GM21515 (cell line): ENCODE results near the gene AVPR1B.

Source experiments
- ATAC-seq: cut with Tn5 transposase; IDR thresholded peaks from one replicate; pipeline ENCODE4 v1.9.1; 2021; ENCODE audit not compliant: unreplicated experiment

AVPR1B gene

GRCh38 chr1:206117151-206117948 lies at the start of gene AVPR1B:
Gene AVPR1B, minus strand, starts transcription at chr1:206117388. Its CDS starts 498 bp downstream, at chr1:206116890.
- no peak for ATAC-seq

DNA sequence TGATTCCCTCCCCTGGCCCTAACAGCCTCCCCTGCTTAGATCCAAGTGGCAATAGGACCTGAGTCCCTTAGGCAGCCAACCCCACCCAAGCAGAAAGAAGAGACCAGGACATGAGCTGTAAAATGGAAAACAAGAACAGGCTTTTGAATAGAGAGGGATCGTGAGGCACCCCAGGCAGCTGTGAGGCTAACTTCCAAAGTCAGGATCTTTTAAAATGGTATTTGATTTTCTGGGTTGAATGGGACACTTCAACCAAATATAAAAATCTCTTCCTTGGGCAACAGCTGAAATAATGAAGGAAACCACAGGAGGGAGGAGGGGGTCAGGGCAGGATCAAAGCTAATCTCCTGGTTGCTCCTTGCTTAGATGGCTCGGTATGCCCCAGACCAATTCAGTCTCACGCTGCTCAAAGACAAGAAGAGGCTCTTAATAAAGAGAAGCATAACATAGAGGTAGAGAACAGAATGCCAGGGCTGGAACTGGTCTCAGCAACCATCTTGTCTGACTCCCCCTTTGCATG lies 28.6 kb upstream of the AVPR1B start:
- ATAC-seq: no peak

GRCh38 chr1:206144605-206145004 lies 27.4 kb upstream of the AVPR1B start:
- no peak for ATAC-seq

- no peak for ATAC-seq
These were observed 26.5 kb upstream of the AVPR1B start for GRCh38 chr1:206143537-206144172.

DNA sequence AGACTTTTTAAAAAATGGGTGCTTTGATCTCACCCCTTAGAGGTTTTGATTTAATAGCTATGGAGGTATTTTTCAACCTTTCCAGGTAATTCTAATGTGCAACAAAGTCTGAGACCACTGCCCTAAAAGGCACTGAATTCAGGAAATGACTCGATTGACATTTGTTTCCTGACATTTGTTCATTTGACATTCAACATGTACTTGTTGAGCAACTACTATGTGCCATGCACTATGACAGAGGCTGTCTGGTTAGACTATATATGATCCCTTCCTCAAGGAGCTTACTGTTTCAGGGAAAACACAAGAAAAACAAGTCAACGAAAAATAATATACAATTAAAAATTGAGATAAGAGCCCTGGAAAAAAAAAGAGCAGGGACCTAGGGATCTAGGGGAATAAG lies 25.6 kb upstream of the AVPR1B start:
- ATAC-seq: no peak

GRCh38 chr1:206142011-206142410 lies 24.8 kb upstream of the AVPR1B start:
- ATAC-seq: no peak

- no peak for ATAC-seq
These were observed 19.1 kb upstream of the AVPR1B start for GRCh38 chr1:206136241-206136640.

DNA sequence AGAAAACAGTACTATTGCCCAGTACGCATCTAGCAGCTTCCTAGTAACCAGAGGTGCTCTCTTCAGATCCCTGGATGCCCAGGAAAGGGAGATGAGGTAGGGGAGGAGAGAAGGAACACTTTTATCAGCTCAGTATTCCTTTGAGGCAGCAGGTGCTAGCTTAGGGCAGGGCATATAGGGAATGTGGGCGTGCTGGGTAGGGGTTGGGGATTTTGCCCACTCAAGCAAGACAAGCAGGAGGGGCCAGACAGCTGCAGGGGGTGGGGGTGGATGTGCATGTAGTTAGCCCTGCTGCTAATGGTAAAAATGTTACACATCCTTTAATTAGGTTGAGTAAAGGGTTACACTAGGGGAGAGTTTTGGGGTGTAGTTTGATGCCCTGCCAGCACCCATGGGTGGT lies 18.1 kb upstream of the AVPR1B start:
- no peak for ATAC-seq

DNA sequence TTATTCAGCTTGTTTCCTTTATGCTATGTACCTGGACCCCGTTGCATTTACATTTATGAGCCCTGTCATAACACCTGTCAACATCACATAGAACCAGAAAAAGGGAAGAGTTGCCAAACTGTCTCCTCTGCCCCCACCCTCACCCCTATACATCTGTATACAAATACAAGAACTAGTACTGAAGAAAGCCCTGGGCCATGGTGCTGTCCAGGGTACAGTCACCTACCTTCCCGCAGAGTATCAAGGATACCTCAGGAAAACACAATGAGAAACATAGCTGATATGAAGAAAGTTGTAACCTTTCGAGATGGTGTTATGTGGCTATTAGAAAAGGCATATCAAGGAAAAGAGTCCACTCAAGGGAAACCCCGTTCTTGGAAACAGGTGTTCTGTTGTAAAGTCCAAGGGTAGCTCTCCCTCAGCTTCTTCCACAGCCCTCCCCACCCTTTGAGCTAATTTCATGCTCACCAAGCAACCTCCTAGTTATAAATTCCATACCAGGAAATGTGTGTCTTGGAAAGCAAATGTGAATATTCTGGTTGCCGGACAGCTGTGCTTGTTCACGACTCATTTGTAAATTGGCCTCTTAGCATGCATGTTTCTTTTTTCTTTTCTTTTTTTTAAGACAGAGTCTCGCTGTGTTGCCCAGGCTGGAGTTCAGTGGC lies 16.7 kb upstream of the AVPR1B start:
- no peak for ATAC-seq

DNA sequence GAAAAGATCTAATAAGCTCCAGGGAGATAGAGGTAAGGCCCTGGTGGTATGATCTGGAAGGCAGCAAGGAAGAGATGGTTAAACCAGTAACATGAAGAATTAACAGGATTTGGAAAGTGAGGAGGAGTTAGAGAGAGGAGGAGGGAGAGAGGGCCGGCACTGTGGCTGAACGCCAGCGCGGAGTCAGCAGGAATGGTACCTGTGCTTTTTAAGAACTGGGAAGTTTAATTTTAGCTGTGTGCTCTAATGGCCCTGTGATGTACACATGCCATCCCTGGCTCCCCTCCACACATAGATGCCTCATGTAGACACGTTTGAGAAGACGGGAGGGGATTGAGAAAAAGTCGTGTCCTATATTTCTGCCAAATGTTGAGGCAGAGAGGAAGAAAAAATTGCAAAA lies 13.8 kb upstream of the AVPR1B start:
- no peak for ATAC-seq

GRCh38 chr1:206128196-206128595 lies 11.0 kb upstream of the AVPR1B start:
- ATAC-seq: no peak

DNA sequence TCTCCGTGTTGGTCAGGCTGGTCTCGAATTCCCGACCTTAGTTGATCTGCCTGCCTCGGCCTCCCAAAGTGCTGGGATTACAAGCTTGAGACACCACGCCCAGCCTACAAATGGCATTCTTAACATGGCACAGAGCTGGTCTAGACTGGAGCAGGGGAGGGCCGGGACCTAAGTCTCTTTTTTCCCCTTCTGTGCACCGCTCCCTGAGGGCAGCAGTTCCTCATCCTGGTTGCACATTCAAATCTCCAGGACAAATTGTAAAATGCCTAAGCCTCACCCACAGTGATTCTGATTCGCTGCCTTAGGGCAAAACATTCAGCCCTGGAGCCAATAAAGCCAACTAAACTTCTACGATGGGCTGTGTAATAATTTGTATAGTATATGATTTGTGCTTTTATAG lies 10.1 kb upstream of the AVPR1B start:
- no peak for ATAC-seq

- ATAC-seq: no peak
These were observed 8.2 kb upstream of the AVPR1B start for GRCh38 chr1:206125346-206125745.

GRCh38 chr1:206122686-206123085 lies 5.5 kb upstream of the AVPR1B start:
- ATAC-seq: no peak

DNA sequence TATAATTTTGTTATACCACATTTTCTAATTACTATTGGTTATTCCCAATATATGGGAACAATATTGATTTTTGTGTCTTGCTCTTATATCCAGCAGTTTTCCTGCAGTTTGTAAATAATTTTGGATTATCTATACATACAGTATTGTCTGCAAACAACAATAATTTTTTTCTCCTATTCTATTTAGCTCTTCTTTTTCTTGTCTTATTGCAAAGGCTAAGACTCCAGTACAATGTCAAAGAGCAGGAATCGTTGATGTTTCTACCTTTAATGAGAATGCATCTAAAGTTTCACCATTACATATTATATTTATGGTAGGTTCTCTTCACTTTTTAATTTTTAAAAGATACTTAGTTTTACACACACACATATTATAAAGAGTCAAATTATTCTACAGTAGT lies 4.1 kb upstream of the AVPR1B start:
- ATAC-seq: no peak

DNA sequence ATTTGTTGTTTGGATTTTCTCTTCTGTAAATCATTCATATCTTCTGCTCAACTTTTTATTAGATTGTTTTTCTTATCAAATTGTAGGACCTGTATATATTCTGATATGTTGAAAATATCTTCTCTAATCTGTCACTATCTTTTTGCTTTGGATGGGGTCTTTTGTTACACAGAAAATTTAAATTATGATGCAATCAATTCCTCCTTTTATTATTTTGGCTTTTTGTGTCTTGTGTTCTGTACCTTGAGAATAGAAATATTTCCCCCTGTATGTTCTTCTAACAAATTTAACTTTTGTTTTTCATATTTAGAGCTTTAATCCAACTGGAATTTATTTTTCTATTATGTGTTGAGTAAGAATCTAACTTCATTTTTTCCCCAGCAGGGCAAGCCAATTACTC lies 3.2 kb upstream of the AVPR1B start:
- no peak for ATAC-seq

DNA sequence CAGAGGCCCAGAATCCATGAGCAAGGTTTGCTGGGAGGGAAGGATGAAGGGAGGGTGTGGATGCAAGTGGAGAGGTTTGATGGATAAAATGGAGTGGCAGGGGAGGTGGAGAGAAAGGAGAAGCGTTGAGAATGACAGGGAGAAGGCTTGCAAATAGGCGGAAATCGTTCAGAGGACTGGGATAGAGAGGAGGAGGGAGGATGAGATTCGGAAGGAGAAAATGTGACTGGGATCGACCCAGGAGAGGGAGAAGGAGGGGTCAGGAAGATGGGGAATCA lies 376 bp downstream of the AVPR1B start:
- no peak for ATAC-seq

- ATAC-seq: no peak
These were observed 856 bp downstream of the AVPR1B start for GRCh38 chr1:206116191-206116872.

DNA sequence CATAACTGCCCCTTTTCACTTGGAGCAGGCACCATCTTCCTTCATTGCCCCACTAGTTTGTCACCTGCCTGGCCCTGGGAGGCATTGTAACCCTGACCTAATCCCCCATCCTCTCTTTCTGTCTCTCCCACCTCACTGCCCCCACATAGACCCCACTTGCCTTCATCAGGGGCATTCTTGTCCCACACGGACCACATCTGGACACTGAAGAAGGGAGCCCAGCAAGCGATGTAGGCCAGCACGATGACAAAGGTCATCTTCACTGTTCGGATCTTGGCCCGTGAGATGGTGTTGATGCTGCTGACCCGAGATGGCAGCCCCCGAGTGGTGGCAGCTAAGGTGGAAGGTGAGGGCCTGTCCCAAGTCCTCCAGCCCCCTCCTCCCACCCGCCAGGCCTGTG lies 1.4 kb downstream of the AVPR1B start:
- ATAC-seq: no peak

- no peak for ATAC-seq
These were observed 2.2 kb downstream of the AVPR1B start for GRCh38 chr1:206114692-206115640.
